Muscle of arm (tissue), 12 donors: ENCODE data around the gene RGMA. TPM values are rescaled to one million over a fixed set of nuclear protein-coding genes. Genes with fewer than 3 reads are reported as not detected.

Experiments
- DNase-seq: peaks from one replicate; pipeline ENCODE4 v3.0.0-alpha.2; 2013
- polyA plus RNA-seq, 12 donors: library from polyadenylated mRNA; unstranded; fragments of 120-200 nt; gene quantifications; one replicate each; pipeline ENCODE4 v1.2.1, GENCODE V29; 2013; ENCODE audit not compliant: insufficient read length in 12 of 12

The RGMA gene
- polyA plus RNA-seq, 12 donors = 42.9 to 90.9 (median 58.4) TPM; not detected in 1

DNA sequence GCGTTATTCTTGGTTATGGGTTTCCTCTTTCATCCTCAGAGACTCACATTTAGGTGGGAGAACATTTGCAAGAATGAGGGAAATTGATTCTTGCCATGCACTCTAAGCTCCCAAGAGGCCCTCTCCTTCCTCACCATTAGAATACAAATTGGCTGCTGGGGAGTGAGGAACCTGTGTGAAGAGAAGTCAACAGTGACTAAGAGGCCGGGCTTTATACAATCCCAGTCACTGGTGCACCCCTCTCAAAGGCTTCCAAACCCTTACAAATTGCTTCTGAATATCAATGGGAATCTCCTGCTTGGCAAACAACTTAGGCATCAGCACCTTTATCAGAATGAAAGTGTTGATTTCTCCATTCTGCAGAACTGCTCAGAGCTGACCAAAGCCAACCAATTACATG is 16.5 kb upstream of the RGMA start:
- DNase-seq = no peak

DNA sequence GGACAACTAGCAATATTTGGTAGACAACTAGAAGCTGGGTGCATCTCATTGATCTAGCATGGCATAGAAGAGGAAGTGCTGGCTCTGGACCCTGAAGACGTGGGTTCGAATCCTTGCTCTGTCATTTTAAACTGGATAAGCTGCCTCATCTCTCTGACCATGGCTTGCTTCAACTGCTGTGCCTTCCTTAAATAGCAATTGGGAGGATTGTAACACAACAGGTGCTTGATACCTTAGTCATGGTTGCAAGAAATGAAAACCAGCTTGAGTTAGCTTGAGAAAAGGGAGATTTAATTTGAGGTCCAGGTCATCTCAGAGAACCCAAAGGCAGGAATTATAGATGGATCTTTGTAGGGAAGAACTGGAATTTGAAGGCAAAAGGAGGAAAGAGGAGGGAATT is 14.8 kb upstream of the RGMA start:
- DNase-seq = no peak

- DNase-seq = no peak
Observed at GRCh38 chr15:93102211-93102610, 13.2 kb upstream of the RGMA start.

- no peak for DNase-seq
Observed at GRCh38 chr15:93093765-93094164, 4.8 kb upstream of the RGMA start.

DNA sequence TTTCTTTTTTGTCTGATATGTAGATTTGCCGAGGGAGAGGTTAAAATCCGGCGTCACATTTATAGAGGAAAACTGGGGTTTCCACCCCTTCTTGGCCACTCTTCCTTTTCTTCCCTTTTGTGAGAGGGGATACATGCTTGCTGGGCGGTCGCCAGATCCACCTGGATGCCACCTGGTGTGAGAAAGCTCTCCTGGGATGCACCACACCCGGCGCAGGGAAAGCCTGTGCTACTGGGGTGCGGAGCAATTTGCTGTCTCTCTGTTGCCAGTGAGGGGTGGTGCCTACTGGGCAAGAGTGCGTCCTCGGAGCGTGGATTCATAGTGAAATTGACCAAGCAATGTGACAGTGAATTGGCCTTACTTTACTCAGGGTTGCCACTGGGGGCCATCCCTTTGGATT is 2.5 kb upstream of the RGMA start:
- DNase-seq = no peak

GRCh38 chr15:93089727-93090305 is 805 bp upstream of the RGMA start:
- no peak for DNase-seq

DNA sequence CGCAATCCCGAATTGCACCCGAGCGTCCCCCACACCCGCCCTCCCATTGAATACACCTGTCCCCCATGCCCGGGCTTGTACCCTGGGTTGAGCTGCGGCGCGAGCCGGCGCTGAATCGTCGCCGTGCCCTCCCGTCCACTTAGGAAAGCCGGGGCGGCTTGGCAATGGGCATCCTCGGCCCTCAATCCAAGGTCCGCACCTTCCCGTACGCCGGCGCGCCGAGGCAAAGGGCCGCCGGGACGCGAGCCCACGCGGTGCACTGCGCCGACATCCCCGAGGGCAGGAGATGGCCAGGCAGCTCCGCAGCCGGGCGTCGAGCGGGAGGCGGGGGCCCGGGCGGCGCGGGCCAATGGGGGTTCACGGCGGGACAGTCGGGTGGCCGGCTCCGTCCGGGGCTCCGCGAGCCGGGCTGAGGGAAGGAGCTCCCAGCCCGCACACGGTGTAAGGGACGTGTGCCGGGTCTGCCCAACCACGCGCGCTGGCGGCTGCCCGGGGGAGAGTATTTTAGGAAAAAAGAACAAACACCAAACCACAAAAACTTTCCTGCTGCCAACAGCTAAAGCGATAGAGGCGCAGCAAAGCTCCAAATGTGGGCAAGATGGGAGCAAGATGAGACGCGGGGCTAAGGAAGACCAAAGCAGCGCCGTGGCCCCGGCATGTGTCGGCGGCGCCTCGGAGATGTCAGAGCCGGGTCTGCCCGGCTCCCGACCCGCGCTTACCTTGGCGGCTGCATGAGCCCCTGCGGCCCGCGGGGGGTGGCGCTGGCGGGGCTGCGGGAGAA is 621 bp downstream of the RGMA start:
- no peak for DNase-seq

DNA sequence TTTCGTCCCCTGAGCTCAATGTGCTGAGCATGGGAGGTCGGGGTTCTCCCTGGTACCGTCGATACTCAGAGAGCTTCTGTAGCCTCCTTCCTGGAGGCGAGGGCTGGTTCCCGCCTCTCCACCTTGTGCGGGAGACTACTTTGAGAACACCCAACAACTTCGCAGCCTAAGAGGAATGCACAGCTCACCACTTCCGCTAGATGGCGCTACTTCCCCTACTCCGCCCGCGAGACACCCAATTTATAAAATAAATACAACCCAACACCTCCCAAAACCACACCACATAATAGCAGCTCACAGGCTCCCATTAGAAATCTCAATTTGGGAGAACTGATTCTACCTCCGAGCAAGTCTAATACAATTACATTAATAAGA is 1.2 kb downstream of the RGMA start:
- peak; percentile 92 for DNase-seq

- no peak for DNase-seq
Observed at GRCh38 chr15:93086791-93087190, 2.2 kb downstream of the RGMA start.

DNA sequence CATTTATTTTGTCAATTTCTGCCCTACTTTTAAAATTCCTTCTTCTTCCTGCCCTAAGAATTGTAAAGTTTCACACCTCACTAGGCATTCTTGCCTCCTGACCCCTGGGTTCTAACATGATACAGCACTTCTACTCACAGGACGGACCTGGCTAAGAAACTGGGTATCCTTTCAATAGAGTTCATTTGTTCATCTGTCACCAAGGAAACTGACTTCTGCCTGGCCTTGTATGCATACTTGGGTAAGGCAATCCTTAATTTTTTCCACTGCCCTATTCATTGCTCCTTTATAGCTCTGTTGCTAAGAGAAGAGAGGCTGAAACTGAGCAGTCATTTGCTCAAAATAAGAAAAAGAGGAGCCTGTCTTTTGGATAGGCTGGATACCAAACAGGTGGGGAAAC is 3.3 kb downstream of the RGMA start:
- DNase-seq = no peak

- DNase-seq = no peak
Observed at GRCh38 chr15:93082861-93083260, 6.2 kb downstream of the RGMA start.

- DNase-seq = no peak
Observed at GRCh38 chr15:93081399-93081798, 7.6 kb downstream of the RGMA start.

- no peak for DNase-seq
Observed at GRCh38 chr15:93080451-93080850, 8.6 kb downstream of the RGMA start.

- DNase-seq = no peak
Observed at GRCh38 chr15:93076875-93077274, 12.1 kb downstream of the RGMA start.

- DNase-seq = no peak
Observed at GRCh38 chr15:93076217-93076616, 12.8 kb downstream of the RGMA start.

GRCh38 chr15:93074599-93074998 is 14.4 kb downstream of the RGMA start:
- no peak for DNase-seq

DNA sequence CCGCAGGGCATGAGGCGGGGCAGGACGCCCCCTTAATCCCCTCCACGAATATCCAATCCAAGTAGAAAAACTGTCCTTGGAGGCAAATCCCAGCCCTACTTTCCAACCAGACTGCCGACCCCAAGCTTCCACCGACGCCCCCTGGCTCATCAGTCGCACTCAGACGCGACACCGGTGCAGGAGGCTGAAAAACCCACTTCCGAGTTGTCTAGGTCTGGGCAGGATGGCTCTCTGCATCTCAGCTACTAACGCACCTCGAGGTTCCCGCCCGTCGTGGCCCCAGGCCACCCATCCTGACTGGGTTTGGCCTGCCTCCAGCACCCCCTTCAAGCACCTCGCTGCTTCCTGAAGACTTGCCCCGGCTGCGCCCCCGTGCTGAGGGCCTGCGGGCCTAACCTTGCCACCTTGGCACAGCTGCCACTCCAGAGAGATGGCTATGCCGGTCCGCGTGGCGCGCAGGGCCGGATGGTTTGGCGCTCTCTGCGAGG is 15.5 kb downstream of the RGMA start:
- DNase-seq = no peak

DNA sequence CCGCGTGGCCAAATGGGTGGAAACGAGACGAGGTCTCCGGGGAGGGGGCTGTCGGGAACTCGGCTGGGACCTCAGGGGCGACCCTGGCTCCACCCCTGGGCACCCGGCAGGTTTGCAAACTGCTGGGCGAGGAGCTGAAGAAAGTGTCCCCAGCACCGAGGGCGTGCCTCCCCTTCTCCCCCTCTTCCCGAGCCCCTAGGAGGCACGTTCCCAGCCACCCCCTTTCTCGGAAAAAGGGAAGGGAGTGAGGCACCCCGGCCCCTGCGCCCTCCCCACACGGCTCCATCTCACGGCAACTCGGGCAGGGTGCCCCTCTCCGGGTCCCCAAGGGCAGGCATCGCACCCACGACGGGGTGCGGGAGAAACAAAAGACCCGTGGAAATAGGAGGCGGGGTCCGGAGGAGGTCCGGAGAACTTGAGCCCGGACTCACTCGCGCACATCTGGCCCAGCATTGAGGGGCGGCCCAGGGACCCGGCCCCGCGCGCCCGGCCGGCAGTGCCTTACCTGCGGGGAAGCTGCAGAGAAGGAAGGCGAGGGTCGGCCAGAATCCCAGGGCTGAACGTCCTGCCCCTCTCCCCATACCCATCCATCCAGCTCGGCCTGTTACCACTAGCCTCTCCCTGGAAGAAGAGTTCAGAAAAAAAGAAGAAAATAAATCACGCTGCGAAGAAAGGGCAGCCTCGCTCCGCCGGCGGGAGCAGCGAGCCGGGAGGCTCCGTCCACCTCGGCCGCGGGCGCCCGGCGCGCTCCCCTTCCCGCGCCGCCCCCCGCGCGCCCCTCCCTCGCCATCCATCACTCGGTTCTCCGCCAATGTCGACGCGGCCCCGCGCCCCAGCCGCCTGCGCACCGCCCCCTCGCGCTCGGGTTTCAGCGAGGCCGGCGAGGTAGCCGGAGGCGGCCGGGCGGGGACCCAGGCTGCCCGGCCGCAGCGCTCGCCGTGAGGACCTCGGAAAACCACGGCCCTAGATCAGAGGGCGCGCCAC is 16.3 kb downstream of the RGMA start:
- peak; percentile 90 for DNase-seq

DNA sequence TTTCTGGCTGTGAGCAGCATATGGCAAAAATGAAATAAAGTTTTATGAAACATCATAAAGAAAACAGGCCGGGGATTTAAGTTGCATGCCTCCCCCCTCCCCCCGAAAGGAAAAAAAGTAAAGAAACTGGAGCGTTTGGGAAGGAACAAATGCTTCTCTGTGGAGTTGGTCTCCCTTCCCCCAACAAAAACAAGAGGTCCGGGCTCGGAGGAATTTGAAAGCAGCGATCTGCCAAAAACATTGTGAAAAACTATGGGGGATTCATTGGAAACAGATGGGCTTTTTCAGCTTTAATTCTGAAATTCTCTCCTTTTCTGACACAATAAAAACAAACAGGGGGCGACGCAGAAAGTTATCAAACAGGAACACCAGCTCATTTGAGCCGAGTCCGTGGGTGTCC is 17.0 kb downstream of the RGMA start:
- DNase-seq = peak; percentile 72

GRCh38 chr15:93071469-93071936 is 17.5 kb downstream of the RGMA start:
- DNase-seq = no peak

DNA sequence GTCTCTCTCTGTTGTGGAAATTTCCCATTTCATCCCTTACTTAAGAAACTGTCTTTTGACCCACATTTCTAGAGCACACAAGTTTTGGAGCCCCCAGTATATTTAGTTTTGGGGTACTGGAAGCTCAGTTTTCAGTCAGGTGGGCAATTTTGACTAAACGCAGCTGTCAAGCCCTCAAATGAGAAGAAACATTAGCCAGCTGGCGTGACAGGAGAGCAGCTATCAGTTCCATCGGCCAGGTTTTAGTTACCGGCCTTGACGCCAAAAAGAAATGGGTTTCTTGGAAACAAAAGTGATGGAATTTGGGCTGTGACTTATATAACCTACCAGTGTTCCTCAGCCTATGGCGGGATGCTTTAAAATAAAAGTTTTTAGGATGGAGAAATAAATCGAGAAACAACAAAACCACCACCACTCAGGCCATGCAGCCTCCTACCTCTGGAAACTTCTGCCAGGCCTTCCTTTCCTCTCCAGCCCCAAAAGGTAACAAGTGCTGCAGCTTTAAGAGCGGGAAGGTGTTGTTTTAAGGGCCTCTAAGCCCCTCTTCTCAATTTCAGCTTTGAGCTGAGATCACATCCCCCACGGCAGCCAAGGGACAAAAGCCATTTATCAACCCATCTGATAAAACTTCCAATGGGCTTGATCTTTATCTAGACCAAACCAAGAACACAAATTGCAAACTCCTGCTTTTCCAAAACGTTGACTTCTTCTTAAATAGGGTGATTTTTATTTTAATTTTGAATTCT is 18.3 kb downstream of the RGMA start:
- no peak for DNase-seq

GRCh38 chr15:93070132-93070531 is 18.9 kb downstream of the RGMA start:
- DNase-seq = peak; percentile 39
